Osteoblast (primary cell): ENCODE data around the gene GRID2IP. TPM values are rescaled to one million over a fixed set of nuclear protein-coding genes. Genes with fewer than 3 reads are reported as not detected.

ENCODE experiments used
- DNase-seq: peaks from one replicate; pipeline ENCODE4 v3.0.0; 2011; ENCODE audit warnings: low spot score, mixed read lengths; ENCODE audit not compliant: insufficient read length; ENCODE audit errors: missing footprints
- H2AFZ ChIP-seq: 2 replicates; pipeline ENCODE4 v1.6.0; 2011; ENCODE audit warnings: mild to moderate bottlenecking, low read length
- H3K27ac ChIP-seq: 2 replicates; pipeline ENCODE4 v1.5.1; 2011; ENCODE audit warnings: mild to moderate bottlenecking, low read depth, low read length, moderate library complexity
- H3K27me3 ChIP-seq: 2 replicates; pipeline ENCODE4 v1.6.0; 2012; ENCODE audit warnings: mild to moderate bottlenecking, control low read depth, inconsistent platforms, low read length, moderate library complexity; ENCODE audit not compliant: insufficient read depth
- H3K36me3 ChIP-seq: 2 replicates; pipeline ENCODE4 v1.5.1; 2011; ENCODE audit warnings: mild to moderate bottlenecking, low read length, control low read depth, moderate library complexity; ENCODE audit not compliant: insufficient read depth
- H3K4me1 ChIP-seq: 2 replicates; pipeline ENCODE4 v1.5.1; 2011; ENCODE audit warnings: mild to moderate bottlenecking, low read length, control low read depth, moderate library complexity; ENCODE audit not compliant: insufficient read depth
- H3K4me2 ChIP-seq: 2 replicates; pipeline ENCODE4 v1.6.0; 2011; ENCODE audit warnings: mild to moderate bottlenecking, low read length; ENCODE audit not compliant: insufficient read depth
- H3K4me3 ChIP-seq: fragments of 200-600 bp; sonication (generic); 3 replicates; pipeline ENCODE4 v1.5.1; 2012; ENCODE audit warnings: mild to moderate bottlenecking, low read length, inconsistent platforms; ENCODE audit not compliant: insufficient read depth
- H3K79me2 ChIP-seq: 2 replicates; pipeline ENCODE4 v1.6.0; 2012; ENCODE audit warnings: mild to moderate bottlenecking, low read length, control low read depth, inconsistent platforms; ENCODE audit not compliant: insufficient read depth
- H3K9me3 ChIP-seq: 2 replicates; pipeline ENCODE4 v1.5.1; 2011; ENCODE audit warnings: low read depth, low read length, control low read depth
- H4K20me1 ChIP-seq: 2 replicates; pipeline ENCODE4 v1.6.0; 2012; ENCODE audit warnings: mild to moderate bottlenecking, low read length, control low read depth; ENCODE audit not compliant: insufficient read depth
- total RNA-seq: library from RNA; depleted of rRNA; stranded (reverse); fragments of >200 nt; gene quantifications from 2 replicates; pipeline ENCODE4 v1.2.3, GENCODE V29; 2012
- TF ChIP-seq, protein P1 (sequence below): IDR thresholded peaks from 2 replicates; pipeline ENCODE4 v1.5.1; 2011; ENCODE audit warnings: mild to moderate bottlenecking, low read depth, low read length, moderate library complexity; ENCODE audit errors: extremely low read depth

Gene GRID2IP
- total RNA-seq, 1 donor: not detected

GRCh38 chr7:6546498-6547251 is 4.6 kb downstream of the GRID2IP start:
- H3K27ac ChIP-seq: no peak overlapping the region
- H3K4me3 ChIP-seq: no peak overlapping the region
- no peak for DNase-seq
- TF ChIP-seq, protein P1, sequence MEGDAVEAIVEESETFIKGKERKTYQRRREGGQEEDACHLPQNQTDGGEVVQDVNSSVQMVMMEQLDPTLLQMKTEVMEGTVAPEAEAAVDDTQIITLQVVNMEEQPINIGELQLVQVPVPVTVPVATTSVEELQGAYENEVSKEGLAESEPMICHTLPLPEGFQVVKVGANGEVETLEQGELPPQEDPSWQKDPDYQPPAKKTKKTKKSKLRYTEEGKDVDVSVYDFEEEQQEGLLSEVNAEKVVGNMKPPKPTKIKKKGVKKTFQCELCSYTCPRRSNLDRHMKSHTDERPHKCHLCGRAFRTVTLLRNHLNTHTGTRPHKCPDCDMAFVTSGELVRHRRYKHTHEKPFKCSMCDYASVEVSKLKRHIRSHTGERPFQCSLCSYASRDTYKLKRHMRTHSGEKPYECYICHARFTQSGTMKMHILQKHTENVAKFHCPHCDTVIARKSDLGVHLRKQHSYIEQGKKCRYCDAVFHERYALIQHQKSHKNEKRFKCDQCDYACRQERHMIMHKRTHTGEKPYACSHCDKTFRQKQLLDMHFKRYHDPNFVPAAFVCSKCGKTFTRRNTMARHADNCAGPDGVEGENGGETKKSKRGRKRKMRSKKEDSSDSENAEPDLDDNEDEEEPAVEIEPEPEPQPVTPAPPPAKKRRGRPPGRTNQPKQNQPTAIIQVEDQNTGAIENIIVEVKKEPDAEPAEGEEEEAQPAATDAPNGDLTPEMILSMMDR: no peak
- H3K27me3 ChIP-seq: no peaks in the 10 kb centered on the region
- no peaks in the 10 kb centered on the region for H3K4me1 ChIP-seq
- no peaks in the 10 kb centered on the region for H3K79me2 ChIP-seq
- no peak overlapping the region for H3K4me2 ChIP-seq
- no peaks in the 10 kb centered on the region for H3K36me3 ChIP-seq
- H3K9me3 ChIP-seq: no peaks in the 10 kb centered on the region
- H4K20me1 ChIP-seq: peaks cover 2% of the 10 kb centered on the region
- no peak overlapping the region for H2AFZ ChIP-seq

DNA sequence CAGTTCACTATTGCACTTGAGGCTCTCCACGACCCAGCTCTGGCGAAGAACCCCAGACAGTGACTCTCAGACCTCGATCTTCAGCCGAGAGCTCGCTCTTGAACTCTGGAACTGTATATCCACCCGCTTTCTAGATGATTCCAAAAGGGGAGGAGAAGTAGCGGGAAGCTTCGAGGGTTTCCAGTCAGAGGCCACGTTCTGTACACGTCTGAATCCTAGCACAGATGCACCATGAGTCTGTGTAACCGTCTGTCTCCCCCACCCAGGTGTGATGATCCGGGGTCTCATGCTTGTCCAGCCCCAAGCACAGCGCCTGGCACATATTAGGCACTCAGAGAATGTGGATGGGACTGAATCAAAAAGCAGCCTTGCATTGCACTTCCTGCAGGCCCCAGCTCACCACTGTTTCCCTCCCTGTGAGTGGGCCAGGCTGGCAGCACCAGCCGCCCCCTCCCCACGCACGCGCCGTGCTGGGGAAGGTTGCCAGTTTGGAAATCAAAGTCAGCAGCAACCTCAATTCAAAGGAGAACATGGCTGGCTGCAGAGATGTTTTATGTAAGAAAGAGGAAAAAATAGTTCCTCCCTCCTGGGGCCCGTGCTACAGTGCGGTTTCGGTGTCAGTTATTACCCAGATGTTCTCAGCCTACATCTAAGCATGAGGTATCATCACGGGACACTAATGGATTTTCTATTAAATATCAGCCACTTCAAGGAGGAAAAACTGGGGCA is 5.7 kb downstream of the GRID2IP start:
- Histone ChIP-seq H3K36me3 (no peaks in the 10 kb centered on the region), H3K9me3 (no peaks in the 10 kb centered on the region), H4K20me1 (peaks cover 2% of the 10 kb centered on the region), H3K4me3 (no peak overlapping the region), H3K27ac (no peak overlapping the region), H3K27me3 (no peaks in the 10 kb centered on the region), H3K4me1 (no peaks in the 10 kb centered on the region), H2AFZ (no peak overlapping the region), H3K79me2 (no peaks in the 10 kb centered on the region), H3K4me2 (no peak overlapping the region)
- no peak for DNase-seq
- TF ChIP-seq, protein P1: no peak

GRCh38 chr7:6542368-6542767 is 8.9 kb downstream of the GRID2IP start:
- Histone ChIP-seq H3K36me3 (no peaks in the 10 kb centered on the region), H3K4me3 (no peak overlapping the region), H3K27me3 (no peaks in the 10 kb centered on the region), H3K9me3 (no peaks in the 10 kb centered on the region), H2AFZ (no peak overlapping the region), H4K20me1 (peaks cover 2% of the 10 kb centered on the region), H3K4me1 (no peaks in the 10 kb centered on the region), H3K4me2 (no peak overlapping the region), H3K27ac (no peak overlapping the region), H3K79me2 (no peaks in the 10 kb centered on the region)
- DNase-seq: no peak
- TF ChIP-seq, protein P1: no peak
